HG03060 (cell line): Measurements from ENCODE around the gene DNAH2.

Experiments
- ATAC-seq: cut with Tn5 transposase; IDR thresholded peaks from one replicate; pipeline ENCODE4 v1.9.1; 2021; ENCODE audit warnings: low read depth, moderate number of reproducible peaks; ENCODE audit not compliant: unreplicated experiment

DNAH2 gene

DNA sequence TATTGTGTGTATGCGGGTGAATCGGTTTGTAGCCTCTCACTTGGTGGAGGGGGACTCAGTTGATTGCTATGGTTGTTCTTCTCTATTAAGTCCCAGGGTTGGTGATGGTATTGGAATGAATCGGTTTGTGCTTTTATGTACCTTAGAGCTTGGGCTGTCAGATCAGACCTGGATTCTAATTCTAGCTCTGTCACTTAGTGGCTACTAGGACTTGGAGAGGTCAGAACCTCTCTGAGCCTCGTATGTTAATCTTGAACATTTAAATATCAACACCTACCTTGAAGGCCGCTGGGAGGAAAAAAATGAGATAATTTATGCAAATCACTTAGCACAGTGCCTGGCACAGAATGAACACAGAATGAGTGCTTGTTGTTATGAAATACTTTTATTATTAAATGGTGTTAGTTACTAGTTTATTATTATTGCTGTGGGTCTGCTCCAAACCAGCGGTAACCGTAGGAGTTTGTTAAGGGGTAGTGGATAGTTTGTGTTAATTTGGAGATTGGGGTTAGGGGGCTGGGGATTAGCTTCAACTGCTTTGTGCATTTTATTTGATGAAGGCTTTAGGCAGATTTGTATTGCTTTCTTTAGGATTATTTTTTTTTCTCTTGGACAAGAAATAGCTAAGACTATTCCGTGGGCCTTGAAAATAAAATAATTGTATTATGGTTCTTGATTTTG lies 120.0 kb downstream of the DNAH2 start:
- no peak for ATAC-seq

GRCh38 chr17:7838090-7839075 lies 120.8 kb downstream of the DNAH2 start:
- ATAC-seq = no peak

GRCh38 chr17:7839190-7839875 lies 121.8 kb downstream of the DNAH2 start:
- ATAC-seq = no peak

DNA sequence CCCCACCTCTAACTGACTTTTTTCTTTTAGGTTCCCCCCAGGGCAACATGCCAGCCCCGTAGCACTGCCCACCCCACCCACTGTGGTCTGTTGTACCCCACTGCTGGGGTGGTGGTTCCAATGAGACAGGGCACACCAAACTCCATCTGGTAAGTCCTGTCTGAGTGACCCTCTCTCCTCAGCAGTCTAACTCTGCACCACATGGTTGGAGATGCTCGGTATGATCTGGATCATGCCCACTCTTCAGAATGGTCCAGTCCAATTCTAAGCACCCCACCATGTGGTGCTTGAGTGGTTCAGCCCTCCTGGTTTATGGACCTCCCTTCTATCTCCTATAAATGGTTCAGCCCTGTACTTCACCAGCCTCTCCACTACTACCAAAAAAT lies 122.3 kb downstream of the DNAH2 start:
- no peak for ATAC-seq

DNA sequence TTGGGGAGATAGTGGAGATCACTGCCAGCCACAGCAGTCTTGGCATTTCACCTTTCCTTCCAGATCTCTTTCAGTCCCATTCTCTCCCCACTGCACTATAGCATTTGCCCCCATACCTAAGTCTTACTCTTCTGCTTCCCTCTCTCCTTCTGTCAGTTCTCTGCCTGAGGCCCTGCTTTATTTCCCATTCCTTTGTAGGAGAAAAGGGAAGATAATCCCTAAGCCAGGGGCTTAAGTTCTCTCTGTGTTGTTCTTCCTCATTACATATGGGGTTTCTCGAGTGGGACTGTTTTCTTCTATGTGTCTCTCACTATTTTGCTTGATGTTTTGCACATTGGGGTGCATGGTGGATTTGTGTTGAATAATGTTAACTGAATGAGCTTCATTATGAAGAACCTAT lies 122.9 kb downstream of the DNAH2 start:
- no peak for ATAC-seq

GRCh38 chr17:7840875-7841274 lies 123.3 kb downstream of the DNAH2 start:
- no peak for ATAC-seq

- no peak for ATAC-seq
Measured at GRCh38 chr17:7841396-7841914, 123.9 kb downstream of the DNAH2 start.

DNA sequence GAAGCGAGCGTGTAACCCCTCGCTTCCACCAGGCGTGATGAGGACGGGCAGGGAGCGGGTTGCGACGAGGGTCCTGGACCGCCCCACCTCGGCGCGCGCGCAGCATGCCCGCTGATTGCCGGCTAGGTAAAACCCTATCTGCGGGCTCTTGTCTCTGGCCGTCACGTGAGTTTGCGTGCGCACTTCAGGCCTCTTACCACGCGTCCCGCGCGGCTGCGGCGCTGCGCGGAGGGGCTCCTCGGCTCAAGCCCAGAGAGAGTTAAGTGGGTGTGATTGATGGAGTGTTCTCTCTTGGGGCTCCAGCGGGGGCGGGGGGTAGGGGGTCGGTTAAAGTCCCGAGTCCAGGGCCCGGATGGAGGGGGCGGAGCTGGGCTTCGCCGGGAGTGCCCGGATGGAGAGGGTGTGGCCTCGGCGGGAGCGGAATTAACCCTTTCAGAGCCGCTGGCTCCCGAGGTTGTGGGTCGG lies 124.4 kb downstream of the DNAH2 start:
- ATAC-seq = peak; percentile 11

DNA sequence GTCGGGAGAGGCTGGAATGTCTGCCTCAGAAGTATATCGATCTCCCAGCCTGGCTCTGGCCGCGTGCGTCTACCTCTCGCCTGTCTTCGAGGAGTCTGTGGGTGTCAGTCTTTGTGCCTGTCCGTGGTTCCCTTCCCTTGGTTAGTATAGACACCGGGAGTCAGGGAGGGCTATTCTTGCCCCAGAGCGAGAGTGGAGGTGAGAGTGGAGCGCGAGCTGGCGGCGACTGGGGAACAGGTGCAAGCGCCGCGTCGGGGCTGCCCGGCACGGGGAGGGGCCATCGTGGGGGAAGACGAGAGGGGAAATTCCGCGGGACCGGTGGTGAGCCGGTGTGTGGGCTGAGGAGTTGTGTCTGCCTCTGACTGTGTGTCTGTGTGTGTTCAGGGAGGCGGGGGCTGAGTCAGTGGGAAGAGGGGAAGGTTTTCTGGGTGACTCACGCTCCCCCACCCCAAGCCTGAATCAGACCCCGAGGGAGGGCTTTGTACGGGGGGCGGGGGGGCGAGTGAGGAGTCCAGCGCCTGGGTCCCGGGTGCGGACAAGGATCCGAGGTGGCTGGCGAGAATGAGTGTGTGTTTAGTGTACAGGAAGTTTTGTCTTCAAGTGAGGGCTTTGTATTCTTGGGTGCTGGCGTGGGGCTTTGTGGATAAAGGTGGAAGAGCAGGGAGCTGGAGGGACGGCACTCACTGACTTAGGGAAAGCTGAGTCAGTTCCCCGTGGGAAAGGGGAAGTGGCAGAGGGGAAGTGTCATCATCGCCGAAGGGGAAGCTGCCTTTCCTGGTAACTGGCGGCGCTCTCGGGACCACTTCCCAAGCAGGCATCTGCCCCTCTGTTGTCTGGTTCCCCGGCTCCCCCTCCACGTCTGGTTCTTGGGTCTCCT lies 125.1 kb downstream of the DNAH2 start:
- ATAC-seq = peak; percentile 28

DNA sequence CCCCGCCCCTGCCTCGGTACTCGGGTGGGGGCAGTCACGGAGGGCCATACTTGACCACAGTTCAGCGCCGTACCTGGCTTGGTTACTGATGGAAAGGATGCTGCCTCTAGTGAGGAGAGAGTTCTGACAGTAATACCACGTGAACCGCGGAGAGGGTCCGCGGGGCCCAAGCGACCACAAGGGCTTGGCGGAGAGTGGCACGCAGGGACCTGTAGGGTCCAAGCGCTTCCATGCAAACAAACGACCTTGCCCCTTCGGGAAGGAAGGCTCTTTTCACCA lies 125.7 kb downstream of the DNAH2 start:
- no peak for ATAC-seq

- no peak for ATAC-seq
Measured at GRCh38 chr17:7843536-7844291, 126.2 kb downstream of the DNAH2 start.

DNA sequence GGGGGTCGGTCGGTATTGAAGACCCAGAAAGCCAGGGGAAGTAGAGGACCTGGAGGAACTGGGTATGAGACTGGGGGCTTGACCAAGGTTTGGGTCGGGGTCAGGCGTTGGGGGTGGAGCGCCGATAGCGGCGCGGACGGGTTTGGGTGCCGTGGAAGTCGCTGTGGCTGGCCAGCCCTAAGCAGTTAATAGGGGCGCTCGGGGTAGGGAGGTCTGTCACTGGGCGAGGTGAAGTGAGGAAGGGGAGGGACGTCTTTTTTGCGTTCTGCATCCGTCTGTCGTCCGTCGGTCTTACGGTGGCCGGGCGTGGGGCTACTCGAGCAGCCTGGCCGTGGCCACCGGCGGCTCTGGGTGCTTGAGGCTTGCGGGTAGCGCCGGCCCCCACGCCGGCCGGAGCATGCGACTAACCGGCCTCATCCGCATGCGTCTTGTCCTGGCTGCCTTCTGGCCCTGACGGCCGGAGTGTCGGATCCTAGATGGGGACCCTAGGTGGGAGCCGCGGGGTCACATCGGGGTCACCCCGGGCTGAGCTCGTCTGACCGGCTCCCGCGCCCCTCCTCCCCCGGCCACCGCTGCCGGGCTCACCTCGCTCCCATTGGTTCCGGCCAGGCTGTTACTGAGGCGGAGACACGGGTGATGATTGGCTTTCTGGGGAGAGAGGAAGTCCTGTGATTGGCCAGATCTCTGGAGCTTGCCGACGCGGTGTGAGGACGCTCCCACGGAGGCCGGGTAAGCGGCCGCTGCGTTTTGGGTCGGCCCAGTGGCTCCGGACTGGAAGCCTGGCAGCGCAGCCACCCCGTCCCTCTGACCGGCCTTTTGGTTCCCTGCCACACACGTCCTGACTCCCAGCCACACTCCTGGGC lies 127.0 kb downstream of the DNAH2 start:
- no peak for ATAC-seq

GRCh38 chr17:7845359-7846062 lies 128.0 kb downstream of the DNAH2 start:
- ATAC-seq = no peak

GRCh38 chr17:7846063-7846735 lies 128.7 kb downstream of the DNAH2 start:
- ATAC-seq = no peak

- ATAC-seq = no peak
Measured at GRCh38 chr17:7846765-7847661, 129.5 kb downstream of the DNAH2 start.

DNA sequence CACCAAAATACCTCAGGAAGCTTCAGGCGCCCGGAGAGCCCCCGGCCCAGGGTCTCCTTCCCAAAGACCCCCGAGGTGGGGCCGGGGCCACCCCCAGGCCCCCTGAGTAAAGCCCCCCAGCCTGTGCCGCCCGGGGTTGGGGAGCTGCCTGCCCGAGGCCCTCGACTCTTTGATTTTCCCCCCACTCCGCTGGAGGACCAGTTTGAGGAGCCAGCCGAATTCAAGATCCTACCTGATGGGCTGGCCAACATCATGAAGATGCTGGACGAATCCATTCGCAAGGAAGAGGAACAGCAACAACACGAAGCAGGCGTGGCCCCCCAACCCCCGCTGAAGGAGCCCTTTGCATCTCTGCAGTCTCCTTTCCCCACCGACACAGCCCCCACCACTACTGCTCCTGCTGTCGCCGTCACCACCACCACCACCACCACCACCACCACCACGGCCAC lies 130.6 kb downstream of the DNAH2 start:
- ATAC-seq = no peak
